Measurements from ENCODE around the gene MPLKIP. TPM values are rescaled to one million over a fixed set of nuclear protein-coding genes. Genes with fewer than 3 reads are reported as not detected.
A peak's percentile ranks its signal among the peaks of the same experiment; 100 is the strongest.

The MPLKIP gene
- total and polyA plus RNA-seq, 12 donors: 11.3 to 30.7 (median 15.8) TPM

DNA sequence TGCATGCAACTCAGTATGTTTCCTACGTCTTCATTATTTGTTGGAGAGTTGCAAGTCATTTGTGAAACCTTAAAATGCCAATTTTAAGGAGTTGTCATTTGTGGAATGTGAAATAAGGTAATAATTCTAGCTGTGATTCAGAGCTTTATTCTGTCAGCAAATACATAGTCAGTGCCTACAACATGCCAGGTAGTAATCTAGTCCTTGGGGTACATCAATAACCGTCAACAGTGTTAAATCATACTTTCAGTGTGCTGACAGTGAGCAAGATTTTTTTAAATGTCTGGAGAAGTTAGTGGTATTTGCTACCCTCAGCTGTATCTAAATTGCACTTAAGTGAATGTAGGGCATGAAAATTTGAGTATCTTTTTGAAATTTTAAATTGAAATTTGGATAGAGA, 36.7 kb downstream of the MPLKIP start:
- WGBS, 2 donors: 66 to 67% methylated on average over 2 of the region's 2 CpGs
- H3K4me3 ChIP-seq: no peak overlapping the region
- intact Hi-C loops (cut with DNase I): no loop called here
- H3K9me3 ChIP-seq: no peaks in the 10 kb centered on the region
- DNase-seq: no peak
- peaks cover 0 to 29% (median 12%) of the 10 kb centered on the region in 9 donors for H3K4me1 ChIP-seq
- peaks cover 0 to 49% (median 21%) of the 10 kb centered on the region in 9 donors for H3K36me3 ChIP-seq
- no peaks in the 10 kb centered on the region for H3K27me3 ChIP-seq
- no peak overlapping the region for H3K27ac ChIP-seq
- TF ChIP-seq, protein P1, sequence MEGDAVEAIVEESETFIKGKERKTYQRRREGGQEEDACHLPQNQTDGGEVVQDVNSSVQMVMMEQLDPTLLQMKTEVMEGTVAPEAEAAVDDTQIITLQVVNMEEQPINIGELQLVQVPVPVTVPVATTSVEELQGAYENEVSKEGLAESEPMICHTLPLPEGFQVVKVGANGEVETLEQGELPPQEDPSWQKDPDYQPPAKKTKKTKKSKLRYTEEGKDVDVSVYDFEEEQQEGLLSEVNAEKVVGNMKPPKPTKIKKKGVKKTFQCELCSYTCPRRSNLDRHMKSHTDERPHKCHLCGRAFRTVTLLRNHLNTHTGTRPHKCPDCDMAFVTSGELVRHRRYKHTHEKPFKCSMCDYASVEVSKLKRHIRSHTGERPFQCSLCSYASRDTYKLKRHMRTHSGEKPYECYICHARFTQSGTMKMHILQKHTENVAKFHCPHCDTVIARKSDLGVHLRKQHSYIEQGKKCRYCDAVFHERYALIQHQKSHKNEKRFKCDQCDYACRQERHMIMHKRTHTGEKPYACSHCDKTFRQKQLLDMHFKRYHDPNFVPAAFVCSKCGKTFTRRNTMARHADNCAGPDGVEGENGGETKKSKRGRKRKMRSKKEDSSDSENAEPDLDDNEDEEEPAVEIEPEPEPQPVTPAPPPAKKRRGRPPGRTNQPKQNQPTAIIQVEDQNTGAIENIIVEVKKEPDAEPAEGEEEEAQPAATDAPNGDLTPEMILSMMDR (IDR thresholded peaks at IDR 0.05): no peak
- ATAC-seq: no peak

- no peak overlapping the region for H3K27ac ChIP-seq
- H3K4me3 ChIP-seq: no peak overlapping the region
- ATAC-seq: no peak
- no peaks in the 10 kb centered on the region for H3K9me3 ChIP-seq
- intact Hi-C loops (cut with DNase I): no loop called here
- H3K36me3 ChIP-seq: peaks cover 0 to 68% (median 22%) of the 10 kb centered on the region in 9 donors
- no peaks in the 10 kb centered on the region for H3K27me3 ChIP-seq
- 17 to 22% methylated on average over 1 of the region's 1 CpG for WGBS, 2 donors
- peaks cover 0 to 29% (median 12%) of the 10 kb centered on the region in 9 donors for H3K4me1 ChIP-seq
- no peak for DNase-seq
- TF ChIP-seq, protein P1 (IDR thresholded peaks at IDR 0.05): no peak
These were observed 38.6 kb downstream of the MPLKIP start for GRCh38 chr7:40095695-40096327.

- TF ChIP-seq, protein P1 (IDR thresholded peaks at IDR 0.05): no peak
- Histone ChIP-seq H3K36me3 (peaks cover 0 to 74% (median 27%) of the 10 kb centered on the region in 9 donors), H3K9me3 (no peaks in the 10 kb centered on the region), H3K4me1 (peaks cover 0 to 29% (median 12%) of the 10 kb centered on the region in 9 donors), H3K27me3 (no peaks in the 10 kb centered on the region), H3K27ac (no peak overlapping the region), H3K4me3 (no peak overlapping the region)
- WGBS, 2 donors: 79 to 94% methylated on average over 1 of the region's 1 CpG
- intact Hi-C loops (cut with DNase I): no loop called here
- ATAC-seq (no peak), DNase-seq (no peak)
These were observed 39.2 kb downstream of the MPLKIP start for GRCh38 chr7:40095230-40095629.

- WGBS, 2 donors: 76 to 83% methylated on average over 8 of the region's 8 CpGs
These were observed 40.6 kb downstream of the MPLKIP start for GRCh38 chr7:40093631-40094350.

More at GRCh38 chr7:40093631-40094350, 40.6 kb downstream of the MPLKIP start:
- Histone ChIP-seq H3K36me3 (peaks cover 0 to 89% (median 33%) of the 10 kb centered on the region in 9 donors), H3K9me3 (no peaks in the 10 kb centered on the region), H3K27me3 (no peaks in the 10 kb centered on the region), H3K27ac (peak overlapping the region in 1 of 10 donors; percentile 6), H3K4me3 (no peak overlapping the region), H3K4me1 (peaks cover 0 to 28% (median 9%) of the 10 kb centered on the region in 9 donors)
- TF ChIP-seq, protein P1 (IDR thresholded peaks at IDR 0.05): no peak
- ATAC-seq (peak in 3 of 8 donors; percentile 11 to 52 (median 19)), DNase-seq (no peak)
- intact Hi-C loops (cut with DNase I): no loop called here

All from heart right ventricle (tissue), 16 donors.